GM10266 (cell line): ENCODE data around the gene MACROH2A1.

Experiments used
- DNase-seq: peaks from one replicate; pipeline ENCODE4 v3.0.0; 2012; ENCODE audit errors: extremely low spot score
- TF ChIP-seq, protein P1 (sequence below): IDR thresholded peaks from 2 replicates; pipeline ENCODE4 v1.5.1; 2012; ENCODE audit warnings: mild to moderate bottlenecking, low read depth; ENCODE audit not compliant: control insufficient read depth, insufficient read depth; ENCODE audit errors: missing control alignments

The MACROH2A1 gene

DNA sequence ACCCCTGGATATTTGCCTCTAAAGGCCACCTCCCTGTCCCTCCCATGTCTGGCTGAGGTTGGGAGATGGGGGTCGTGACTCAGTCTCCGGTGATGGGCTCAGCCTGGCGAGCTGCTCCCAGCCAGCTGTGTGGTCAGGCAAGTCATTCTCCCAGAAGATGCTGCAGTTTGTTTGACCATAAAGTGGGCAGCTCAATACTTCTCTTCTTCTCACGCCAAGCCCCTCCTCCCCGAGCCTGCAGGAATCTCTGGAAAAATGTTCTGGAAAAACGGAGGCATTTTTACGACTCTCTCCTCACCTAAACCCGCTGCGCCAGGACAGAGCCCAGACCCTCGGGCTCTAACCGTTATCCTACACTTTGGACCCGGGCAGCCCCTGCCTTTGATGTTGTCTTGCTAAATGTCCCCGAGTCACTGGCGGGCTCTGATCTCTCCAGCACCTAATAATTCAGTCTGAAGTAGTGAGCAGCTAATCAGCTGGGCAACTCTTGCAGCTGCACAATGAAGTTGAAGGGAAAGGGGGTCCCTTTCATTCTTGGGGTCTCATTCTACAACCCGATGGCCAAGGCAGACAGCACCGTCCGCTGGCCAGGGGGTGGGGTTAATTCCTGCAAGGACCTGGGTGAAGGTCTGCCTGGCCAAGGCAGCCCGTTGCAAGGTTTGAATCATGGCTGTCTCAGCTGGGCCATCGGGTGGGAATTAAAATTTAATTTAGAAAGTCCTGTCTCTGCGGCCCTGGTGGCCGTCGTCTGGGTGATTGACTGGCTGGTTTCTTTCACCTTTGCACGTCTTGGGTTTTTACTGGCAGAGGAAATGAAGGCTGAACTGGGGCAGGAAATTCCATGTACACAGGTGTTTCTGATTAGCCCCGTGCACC is 35.8 kb upstream of the MACROH2A1 start:
- no peak for DNase-seq

DNA sequence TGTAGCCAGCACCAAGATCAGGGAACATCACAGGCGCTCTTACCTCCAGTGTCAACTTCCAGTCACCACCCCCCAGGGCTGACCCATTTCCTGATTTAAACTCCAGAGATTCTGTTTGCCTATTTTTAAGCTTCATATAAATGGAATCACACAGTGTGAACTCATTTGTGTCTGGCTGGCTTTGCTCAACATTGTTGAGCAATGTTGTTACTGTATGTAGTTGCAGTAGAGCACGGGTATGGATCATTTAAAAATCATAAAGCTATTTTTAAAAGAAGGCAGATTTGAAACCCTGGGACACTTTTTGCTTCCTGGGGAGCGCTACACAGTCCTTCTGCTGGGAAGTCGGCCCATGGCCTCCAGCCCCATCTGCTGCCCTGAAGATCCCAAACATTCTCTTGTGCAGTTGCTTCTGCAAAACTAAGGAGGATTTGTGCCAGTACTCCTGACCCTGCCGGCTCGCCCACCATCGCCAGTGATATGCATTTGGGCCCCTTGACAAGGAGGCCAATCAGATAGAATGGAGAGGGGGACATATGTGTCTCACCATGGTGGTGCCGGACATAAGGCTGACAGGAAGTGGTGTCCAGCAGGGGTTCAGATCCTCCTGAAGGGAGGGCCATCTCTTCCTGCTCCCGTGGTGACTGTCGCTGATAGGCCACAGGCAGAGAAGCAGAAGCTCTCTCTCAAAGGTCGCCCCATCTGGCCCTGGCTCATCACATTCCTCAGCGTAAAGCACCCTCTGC is 34.8 kb upstream of the MACROH2A1 start:
- no peak for DNase-seq
- TF ChIP-seq, protein P1, sequence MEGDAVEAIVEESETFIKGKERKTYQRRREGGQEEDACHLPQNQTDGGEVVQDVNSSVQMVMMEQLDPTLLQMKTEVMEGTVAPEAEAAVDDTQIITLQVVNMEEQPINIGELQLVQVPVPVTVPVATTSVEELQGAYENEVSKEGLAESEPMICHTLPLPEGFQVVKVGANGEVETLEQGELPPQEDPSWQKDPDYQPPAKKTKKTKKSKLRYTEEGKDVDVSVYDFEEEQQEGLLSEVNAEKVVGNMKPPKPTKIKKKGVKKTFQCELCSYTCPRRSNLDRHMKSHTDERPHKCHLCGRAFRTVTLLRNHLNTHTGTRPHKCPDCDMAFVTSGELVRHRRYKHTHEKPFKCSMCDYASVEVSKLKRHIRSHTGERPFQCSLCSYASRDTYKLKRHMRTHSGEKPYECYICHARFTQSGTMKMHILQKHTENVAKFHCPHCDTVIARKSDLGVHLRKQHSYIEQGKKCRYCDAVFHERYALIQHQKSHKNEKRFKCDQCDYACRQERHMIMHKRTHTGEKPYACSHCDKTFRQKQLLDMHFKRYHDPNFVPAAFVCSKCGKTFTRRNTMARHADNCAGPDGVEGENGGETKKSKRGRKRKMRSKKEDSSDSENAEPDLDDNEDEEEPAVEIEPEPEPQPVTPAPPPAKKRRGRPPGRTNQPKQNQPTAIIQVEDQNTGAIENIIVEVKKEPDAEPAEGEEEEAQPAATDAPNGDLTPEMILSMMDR, result no peak

More for the DNA sequence above, 35.8 kb upstream of the MACROH2A1 start:
- TF ChIP-seq, protein P1, result no peak

DNA sequence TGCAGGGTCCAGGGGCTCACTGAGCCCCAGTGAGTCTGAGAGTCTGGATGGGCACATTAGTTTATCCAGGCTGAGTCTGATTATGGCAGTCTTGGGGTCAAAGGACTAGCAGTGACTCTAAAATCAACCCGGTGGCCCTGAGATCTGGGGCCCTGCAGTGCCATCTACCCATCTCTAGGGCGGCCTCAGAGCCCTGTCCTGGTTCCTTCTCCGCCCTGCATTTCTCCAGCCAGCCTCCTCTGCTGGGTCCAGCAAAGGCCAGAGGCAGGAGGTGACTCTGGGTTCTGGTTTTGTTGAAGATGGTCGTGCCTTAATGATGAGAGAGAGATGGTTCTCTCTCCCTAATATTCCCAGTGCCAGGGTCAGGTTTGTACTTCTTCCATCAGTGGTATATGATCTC is 33.1 kb upstream of the MACROH2A1 start:
- TF ChIP-seq, protein P1, result no peak
- no peak for DNase-seq

DNA sequence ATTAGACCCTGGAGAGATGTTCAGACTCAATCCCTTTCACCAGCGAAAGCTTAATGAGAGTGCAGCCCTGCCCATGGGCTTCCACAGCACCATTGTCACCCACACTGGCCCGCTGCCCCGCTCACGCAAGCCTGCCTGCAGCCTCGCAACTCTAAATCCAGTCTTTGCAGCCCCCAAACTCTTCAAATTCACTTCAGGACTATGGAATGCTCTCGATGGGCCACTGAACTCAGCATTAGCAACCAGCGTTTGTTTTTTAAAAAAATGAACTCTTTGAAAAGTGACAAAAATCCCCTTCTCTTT is 31.1 kb upstream of the MACROH2A1 start:
- TF ChIP-seq, protein P1, result no peak
- DNase-seq, result no peak

DNA sequence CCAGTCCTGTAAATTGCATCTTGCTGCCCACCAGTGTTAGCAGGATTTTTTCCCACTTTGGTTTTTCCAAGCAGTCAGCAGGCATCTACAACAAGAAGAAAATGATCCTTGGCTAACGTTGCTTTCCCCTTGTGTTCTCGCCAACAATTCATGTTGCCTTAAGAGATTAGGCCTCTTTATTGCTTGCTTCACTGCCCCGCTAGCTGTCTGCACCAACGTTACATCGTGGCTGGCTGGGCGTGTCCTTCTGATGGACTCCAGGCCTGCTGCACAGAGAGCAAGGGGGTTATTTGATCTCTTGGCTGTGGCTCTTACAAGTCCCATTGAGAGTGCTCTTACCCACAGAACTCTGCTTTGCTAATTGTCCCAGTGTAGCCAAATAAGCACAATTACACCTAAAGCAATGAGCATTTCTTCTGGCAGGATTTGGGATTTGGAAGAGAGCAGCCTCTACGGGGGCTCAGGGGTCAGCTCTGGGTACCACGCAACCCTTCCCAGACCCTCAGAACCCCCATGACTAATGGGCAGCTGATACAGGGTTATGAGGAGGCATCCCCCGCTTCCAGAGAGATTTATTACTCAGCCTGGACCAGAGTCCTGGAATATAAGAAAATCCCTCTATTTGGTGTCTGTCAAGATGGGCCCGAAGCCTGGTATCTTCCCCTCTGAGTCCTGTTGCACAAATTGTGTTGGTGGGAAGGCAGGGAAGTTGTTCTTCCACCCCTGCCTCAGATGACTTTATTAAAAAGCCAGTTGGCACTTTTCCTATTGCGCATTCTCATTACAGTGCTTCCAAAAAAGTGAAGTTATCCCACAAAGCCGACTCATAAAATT is 30.5 kb upstream of the MACROH2A1 start:
- TF ChIP-seq, protein P1, result no peak
- DNase-seq, result no peak

DNA sequence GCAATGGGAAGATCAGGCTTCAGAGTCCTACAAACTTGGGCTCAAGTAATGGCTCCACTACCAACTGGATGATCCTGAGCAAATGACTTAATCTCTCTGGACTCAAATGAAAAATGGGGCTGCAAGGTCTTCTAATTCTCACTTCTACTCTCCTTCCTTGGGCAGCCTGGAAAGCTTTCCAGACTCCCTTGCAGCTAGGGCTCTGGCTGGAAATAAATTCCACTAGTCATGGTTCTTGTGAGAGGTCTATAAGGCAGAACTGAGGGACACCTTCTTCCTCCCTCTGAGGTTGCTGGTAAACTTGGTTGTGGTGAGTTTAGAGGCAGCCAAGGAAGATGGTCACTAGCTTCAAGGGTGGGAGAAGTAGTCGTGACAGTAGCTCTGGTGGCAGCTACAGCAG is 29.6 kb upstream of the MACROH2A1 start:
- DNase-seq, result no peak
- TF ChIP-seq, protein P1, result no peak
